Measurements from ENCODE around the gene STK16. TPM values are rescaled to one million over a fixed set of nuclear protein-coding genes. Genes with fewer than 3 reads are reported as not detected.

STK16 gene
- total RNA-seq, 1 donor from 2014 or later = 31.0 TPM

- Mint-ChIP-seq H3K36me3 (ENCODE audit: low read depth) (peaks cover 60% of the 10 kb centered on the region), H3K4me3 (no peak overlapping the region), H3K27me3 (no peaks in the 10 kb centered on the region), H3K27ac (no peak overlapping the region), H3K4me1 (peaks cover 31% of the 10 kb centered on the region), H3K9me3 (no peaks in the 10 kb centered on the region)
- DNase-seq = no peak
- intact Hi-C loops (cut with micrococcal nuclease) = no loop called here
- no peak for ATAC-seq (ENCODE audit: low read depth)
- no peak for TF ChIP-seq CTCF (IDR thresholded peaks at IDR 0.05)
- POLR2A ChIA-PET = interaction anchor here (0.8 to 8.0 kb wide), 3 partner anchors 13 to 38 kb away, joined by 3 to 260 read pairs (median 138); partner anchors contain the start of genes GLB1L, STK16, TUBA4A and TUBA4B
- CTCF ChIA-PET = interaction anchor here (11.9 kb wide), 1 partner anchor 11 kb away, joined by 155 read pairs; no protein-coding TSS in a partner anchor
Measured at GRCh38 chr2:219282943-219283581, 37.8 kb downstream of the STK16 start.

DNA sequence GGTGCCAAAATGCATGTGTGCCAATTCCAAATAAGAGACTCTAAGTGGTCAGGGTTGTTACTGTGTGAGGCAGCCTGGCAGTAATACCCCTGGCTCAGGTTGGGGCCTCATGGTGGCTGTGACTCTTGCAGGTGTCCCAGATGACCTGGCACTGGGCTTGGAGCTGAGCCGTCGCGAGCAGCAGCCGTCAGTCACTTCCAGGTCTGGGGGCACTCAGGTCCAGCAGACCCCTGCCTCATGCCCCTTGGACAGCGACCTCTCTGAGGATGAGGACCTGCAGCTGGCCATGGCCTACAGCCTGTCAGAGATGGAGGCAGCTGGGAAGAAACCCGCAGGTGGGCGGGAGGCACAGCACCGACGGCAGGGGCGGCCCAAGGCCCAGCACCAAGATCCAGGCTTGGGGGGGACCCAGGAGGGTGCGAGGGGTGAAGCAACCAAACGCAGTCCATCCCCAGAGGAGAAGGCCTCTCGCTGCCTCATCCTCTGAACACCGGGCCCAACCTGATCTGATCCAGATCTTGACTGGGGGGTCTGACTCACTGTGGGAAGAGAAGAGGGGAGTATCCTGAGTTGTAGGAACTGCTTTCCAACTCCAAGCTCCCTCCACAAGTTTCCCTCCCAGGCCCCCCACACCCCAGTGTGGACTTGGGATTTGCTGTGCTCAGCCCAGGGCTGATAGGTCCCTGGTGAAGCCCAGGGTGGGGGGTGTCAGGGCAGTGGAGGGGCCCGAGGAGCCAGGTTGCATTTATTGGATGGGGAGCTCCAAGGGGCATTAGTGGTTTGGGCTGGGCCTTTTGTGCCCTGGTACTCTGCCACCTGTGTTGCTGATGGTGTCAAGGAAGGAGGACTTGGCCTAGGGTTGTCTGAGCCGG is 39.5 kb downstream of the STK16 start:
- no peak for TF ChIP-seq CTCF (IDR thresholded peaks at IDR 0.05)
- Mint-ChIP-seq H3K36me3 (ENCODE audit: low read depth) (peaks cover 58% of the 10 kb centered on the region), H3K9me3 (no peaks in the 10 kb centered on the region), H3K27me3 (no peaks in the 10 kb centered on the region), H3K4me3 (no peak overlapping the region), H3K4me1 (peaks cover 20% of the 10 kb centered on the region), H3K27ac (no peak overlapping the region)
- no peak for ATAC-seq (ENCODE audit: low read depth)
- ChIA-PET POLR2A (interaction anchor here (3.0 kb wide), 1 partner anchor 10 kb away, joined by 12 read pairs; no protein-coding TSS in a partner anchor), CTCF (interaction anchor here (11.9 kb wide), 1 partner anchor 9 kb away, joined by 155 read pairs; no protein-coding TSS in a partner anchor)
- DNase-seq = no peak
- intact Hi-C loops (cut with micrococcal nuclease) = no loop called here

DNA sequence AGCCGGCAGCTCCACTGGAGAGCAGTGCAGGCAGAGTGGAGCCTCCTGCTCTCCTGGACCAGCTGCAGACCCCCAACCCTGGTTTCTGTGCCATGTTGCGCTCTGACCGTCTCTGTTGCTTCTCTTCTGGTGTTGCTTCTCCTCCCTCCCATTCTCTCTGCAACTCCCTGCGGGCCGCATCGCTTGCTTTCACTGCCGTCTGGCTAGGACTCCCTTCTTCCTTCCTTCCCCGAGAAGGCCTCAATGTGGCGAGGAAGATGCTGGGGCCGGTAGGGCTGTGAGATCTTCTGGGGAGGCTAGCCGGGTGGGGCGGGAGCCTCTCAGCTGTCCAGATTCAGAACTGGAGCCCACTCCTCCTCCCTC is 40.1 kb downstream of the STK16 start:
- Mint-ChIP-seq H3K4me3 (no peak overlapping the region), H3K27ac (peak overlapping the region; percentile 14), H3K4me1 (peaks cover 14% of the 10 kb centered on the region), H3K27me3 (no peaks in the 10 kb centered on the region), H3K36me3 (ENCODE audit: low read depth) (peaks cover 57% of the 10 kb centered on the region), H3K9me3 (no peaks in the 10 kb centered on the region)
- ATAC-seq (ENCODE audit: low read depth) (no peak), DNase-seq (no peak)
- ChIA-PET CTCF (interaction anchor here (11.9 kb wide), 1 partner anchor 8 kb away, joined by 155 read pairs; no protein-coding TSS in a partner anchor), POLR2A (interaction anchor here (3.0 kb wide), 1 partner anchor 10 kb away, joined by 12 read pairs; no protein-coding TSS in a partner anchor)
- TF ChIP-seq CTCF (IDR thresholded peaks at IDR 0.05) = no peak
- intact Hi-C loops (cut with micrococcal nuclease) = no loop called here

GRCh38 chr2:219285894-219286425 is 40.7 kb downstream of the STK16 start:
- TF ChIP-seq CTCF (IDR thresholded peaks at IDR 0.05) = no peak
- CTCF ChIA-PET = interaction anchor here (1.2 to 11.9 kb wide), 2 partner anchors 8 to 115 kb away, joined by 3 to 155 read pairs; no protein-coding TSS in a partner anchor
- H3K27ac Mint-ChIP-seq = peak overlapping the region; percentile 31
- H3K4me3 Mint-ChIP-seq = no peak overlapping the region
- POLR2A ChIA-PET = interaction anchor here (2.1 to 3.0 kb wide), 2 partner anchors 9 to 32 kb away, joined by 6 to 12 read pairs; partner anchors contain the start of gene TUBA4A
- no peaks in the 10 kb centered on the region for H3K27me3 Mint-ChIP-seq
- peaks cover 51% of the 10 kb centered on the region for H3K36me3 Mint-ChIP-seq (ENCODE audit: low read depth)
- intact Hi-C loops (cut with micrococcal nuclease) = no loop called here
- DNase-seq = no peak
- ATAC-seq (ENCODE audit: low read depth) = no peak
- H3K4me1 Mint-ChIP-seq = peaks cover 8% of the 10 kb centered on the region
- no peaks in the 10 kb centered on the region for H3K9me3 Mint-ChIP-seq
